DND-41 (cell line): Measurements from ENCODE around the gene BMP7.

Experiments used
- ATAC-seq: fragments of 200-7000 bp; cut with Tn5 transposase; 3 replicates; pipeline ENCODE4 v1.9.1; 2021; ENCODE audit warnings: low read depth; ENCODE audit not compliant: insufficient read depth
- DNase-seq: peaks from one replicate; pipeline ENCODE4 v3.0.0-alpha.2; 2020
- H2AFZ ChIP-seq: 2 replicates; pipeline ENCODE4 v1.6.0; 2012; ENCODE audit warnings: low read depth, low read length
- H3K27ac ChIP-seq: 2 replicates; pipeline ENCODE4 v1.5.1; 2012; ENCODE audit warnings: low read length, inconsistent platforms
- H3K27me3 ChIP-seq: fragments of 200-600 bp; sonication (generic); 2 replicates; pipeline ENCODE4 v1.6.0; 2012; ENCODE audit warnings: low read length, mild to moderate bottlenecking, inconsistent platforms; ENCODE audit not compliant: insufficient read depth, poor library complexity
- H3K36me3 ChIP-seq: 2 replicates; pipeline ENCODE4 v1.5.1; 2012; ENCODE audit warnings: low read length, inconsistent platforms; ENCODE audit not compliant: insufficient read depth
- H3K4me1 ChIP-seq: 2 replicates; pipeline ENCODE4 v1.5.1; 2012; ENCODE audit warnings: mild to moderate bottlenecking, low read length; ENCODE audit not compliant: insufficient read depth
- H3K4me2 ChIP-seq: 2 replicates; pipeline ENCODE4 v1.6.0; 2012; ENCODE audit warnings: mild to moderate bottlenecking, moderate library complexity, low read length, inconsistent platforms; ENCODE audit not compliant: insufficient read depth
- H3K4me3 ChIP-seq, 2 experiments: fragments of 200-600 bp in 1 of 2; shearing (Covaris generic) in 1 of 2; 2 replicates each; pipeline ENCODE4 v1.5.1; 2012 to 2016; ENCODE audit warnings: inconsistent platforms in 2 of 2, low read length in 2 of 2, mild to moderate bottlenecking in 2 of 2, low read depth in 1 of 2, moderate library complexity in 1 of 2
- H3K79me2 ChIP-seq: 2 replicates; pipeline ENCODE4 v1.6.0; 2012; ENCODE audit warnings: low read length, inconsistent platforms; ENCODE audit not compliant: insufficient read depth
- H3K9ac ChIP-seq: 2 replicates; pipeline ENCODE4 v1.6.0; 2012; ENCODE audit warnings: low read depth, mild to moderate bottlenecking, inconsistent platforms, low read length, moderate library complexity
- H3K9me3 ChIP-seq: 2 replicates; pipeline ENCODE4 v1.5.1; 2012; ENCODE audit warnings: low read length, moderate library complexity, mild to moderate bottlenecking, inconsistent platforms; ENCODE audit not compliant: insufficient read depth, severe bottlenecking
- H4K20me1 ChIP-seq: 2 replicates; pipeline ENCODE4 v1.6.0; 2012; ENCODE audit warnings: low read length; ENCODE audit not compliant: insufficient read depth
- CTCF ChIP-seq: IDR thresholded peaks from 2 replicates; pipeline ENCODE4 v1.5.1; 2012; ENCODE audit warnings: borderline replicate concordance, low read length, moderate library complexity, mild to moderate bottlenecking; ENCODE audit not compliant: poor library complexity, severe bottlenecking; ENCODE audit errors: extremely low read depth
- EZH2 ChIP-seq: IDR thresholded peaks from 3 replicates; pipeline ENCODE4 v1.6.1; 2012; ENCODE audit warnings: borderline replicate concordance, low read depth, mild to moderate bottlenecking, moderate library complexity, low read length, inconsistent platforms; ENCODE audit not compliant: severe bottlenecking

BMP7 gene

GRCh38 chr20:57287007-57287880 is 20.8 kb upstream of the BMP7 start:
- no peaks in the 10 kb centered on the region for H3K36me3 ChIP-seq
- no peaks in the 10 kb centered on the region for H3K4me1 ChIP-seq
- TF ChIP-seq CTCF (no peak), EZH2 (no peak)
- H3K4me3 ChIP-seq = no peak overlapping the region
- H2AFZ ChIP-seq = no peak overlapping the region
- no peak for ATAC-seq
- no peak overlapping the region for H3K4me2 ChIP-seq
- H4K20me1 ChIP-seq = peaks cover 8% of the 10 kb centered on the region; the same call in 1 of the 2 replicates
- H3K27me3 ChIP-seq = peaks cover 38% of the 10 kb centered on the region
- no peak overlapping the region for H3K9ac ChIP-seq
- no peak overlapping the region for H3K27ac ChIP-seq
- no peaks in the 10 kb centered on the region for H3K79me2 ChIP-seq
- no peaks in the 10 kb centered on the region for H3K9me3 ChIP-seq
- no peak for DNase-seq

DNA sequence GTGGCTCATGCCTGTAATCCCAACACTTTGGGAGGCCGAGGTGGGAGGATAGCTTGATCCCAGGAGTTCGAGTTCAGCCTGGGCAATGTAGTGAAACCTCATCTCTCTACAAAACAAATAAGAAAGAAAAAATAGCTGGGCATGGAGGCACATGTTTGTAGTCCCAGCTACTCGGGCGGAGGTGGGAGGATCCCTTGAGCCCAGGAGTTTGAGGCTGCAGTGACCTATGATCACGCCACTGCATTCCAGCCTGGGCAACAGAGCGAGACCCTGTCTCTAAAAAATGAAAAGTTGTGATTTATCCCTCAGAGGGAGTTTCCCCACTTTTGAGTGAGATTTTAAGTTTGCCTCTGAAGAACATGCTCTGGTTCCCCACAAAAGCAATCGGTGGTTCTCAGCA is 17.4 kb upstream of the BMP7 start:
- H3K9me3 ChIP-seq = no peaks in the 10 kb centered on the region
- H3K36me3 ChIP-seq = no peaks in the 10 kb centered on the region
- no peak overlapping the region for H3K4me3 ChIP-seq
- no peak overlapping the region for H3K9ac ChIP-seq
- H3K4me1 ChIP-seq = no peaks in the 10 kb centered on the region
- no peaks in the 10 kb centered on the region for H3K79me2 ChIP-seq
- H2AFZ ChIP-seq = no peak overlapping the region
- H4K20me1 ChIP-seq = peaks cover 6% of the 10 kb centered on the region; the same call in 1 of the 2 replicates
- ATAC-seq (no peak), DNase-seq (no peak)
- TF ChIP-seq CTCF (no peak), EZH2 (no peak)
- H3K27me3 ChIP-seq = peaks cover 14% of the 10 kb centered on the region
- no peak overlapping the region for H3K4me2 ChIP-seq
- H3K27ac ChIP-seq = no peak overlapping the region

GRCh38 chr20:57282670-57283361 is 16.4 kb upstream of the BMP7 start:
- Histone ChIP-seq H3K4me1 (no peaks in the 10 kb centered on the region), H3K9me3 (no peaks in the 10 kb centered on the region), H3K79me2 (no peaks in the 10 kb centered on the region), H2AFZ (no peak overlapping the region), H3K4me2 (no peak overlapping the region), H3K36me3 (no peaks in the 10 kb centered on the region), H3K9ac (no peak overlapping the region), H3K4me3 (no peak overlapping the region), H3K27ac (no peak overlapping the region), H3K27me3 (peaks cover 11% of the 10 kb centered on the region), H4K20me1 (peaks cover 6% of the 10 kb centered on the region; the same call in 1 of the 2 replicates)
- DNase-seq (no peak), ATAC-seq (no peak)
- TF ChIP-seq CTCF = no peak
- no peak for TF ChIP-seq EZH2
